ENCODE measurements around the gene ZNF385B. TPM values are rescaled to one million over a fixed set of nuclear protein-coding genes. Genes with fewer than 3 reads are reported as not detected.

ZNF385B gene
- total and polyA plus RNA-seq, 2 experiments from 2014 or later = 2.7 to 8.2 TPM

- H3K27me3 ChIP-seq = no peaks in the 10 kb centered on the region
- no peak for TF ChIP-seq CTCF (IDR thresholded peaks at IDR 0.05; ENCODE audit: low read depth, low read length)
- no peak for DNase-seq (ENCODE audit: low read depth in 1 of 2, low spot score in 1 of 2)
- no peaks in the 10 kb centered on the region for H3K4me1 ChIP-seq (ENCODE audit: low read depth)
- H3K9me3 ChIP-seq (ENCODE audit: low read depth) = no peaks in the 10 kb centered on the region
- no peaks in the 10 kb centered on the region for H3K36me3 ChIP-seq
- no peak overlapping the region for H3K4me3 ChIP-seq
- no peak overlapping the region for H3K27ac ChIP-seq
Measured at GRCh38 chr2:179711375-179711774, 150.0 kb downstream of the ZNF385B start.

GRCh38 chr2:179703702-179704101 is 157.7 kb downstream of the ZNF385B start:
- Histone ChIP-seq H3K27me3 (no peaks in the 10 kb centered on the region), H3K27ac (no peak overlapping the region), H3K4me3 (no peak overlapping the region), H3K4me1 (ENCODE audit: low read depth) (no peaks in the 10 kb centered on the region), H3K9me3 (ENCODE audit: low read depth) (no peaks in the 10 kb centered on the region), H3K36me3 (no peaks in the 10 kb centered on the region)
- DNase-seq (ENCODE audit: low read depth in 1 of 2, low spot score in 1 of 2) = no peak
- no peak for TF ChIP-seq CTCF (IDR thresholded peaks at IDR 0.05; ENCODE audit: low read depth, low read length)

GRCh38 chr2:179702912-179703311 is 158.5 kb downstream of the ZNF385B start:
- Histone ChIP-seq H3K4me1 (ENCODE audit: low read depth) (no peaks in the 10 kb centered on the region), H3K27ac (no peak overlapping the region), H3K36me3 (no peaks in the 10 kb centered on the region), H3K27me3 (no peaks in the 10 kb centered on the region), H3K9me3 (ENCODE audit: low read depth) (no peaks in the 10 kb centered on the region), H3K4me3 (no peak overlapping the region)
- TF ChIP-seq CTCF (IDR thresholded peaks at IDR 0.05; ENCODE audit: low read depth, low read length) = no peak
- no peak for DNase-seq (ENCODE audit: low read depth in 1 of 2, low spot score in 1 of 2)

- Histone ChIP-seq H3K4me1 (ENCODE audit: low read depth) (no peaks in the 10 kb centered on the region), H3K4me3 (no peak overlapping the region), H3K27ac (no peak overlapping the region), H3K27me3 (no peaks in the 10 kb centered on the region), H3K36me3 (no peaks in the 10 kb centered on the region), H3K9me3 (ENCODE audit: low read depth) (no peaks in the 10 kb centered on the region)
- no peak for DNase-seq (ENCODE audit: low read depth in 1 of 2, low spot score in 1 of 2)
- no peak for TF ChIP-seq CTCF (IDR thresholded peaks at IDR 0.05; ENCODE audit: low read depth, low read length)
Measured at GRCh38 chr2:179701524-179702110, 159.8 kb downstream of the ZNF385B start.

GRCh38 chr2:179695486-179695885 is 165.9 kb downstream of the ZNF385B start:
- Histone ChIP-seq H3K4me1 (ENCODE audit: low read depth) (no peaks in the 10 kb centered on the region), H3K27ac (no peak overlapping the region), H3K9me3 (ENCODE audit: low read depth) (no peaks in the 10 kb centered on the region), H3K4me3 (no peak overlapping the region), H3K27me3 (no peaks in the 10 kb centered on the region), H3K36me3 (no peaks in the 10 kb centered on the region)
- no peak for DNase-seq (ENCODE audit: low read depth in 1 of 2, low spot score in 1 of 2)
- TF ChIP-seq CTCF (IDR thresholded peaks at IDR 0.05; ENCODE audit: low read depth, low read length) = no peak
